Epithelial cell of proximal tubule (primary cell): ENCODE data around the gene POLE. TPM values are rescaled to one million over a fixed set of nuclear protein-coding genes. Genes with fewer than 3 reads are reported as not detected.

Source experiments
- DNase-seq: peaks from one replicate; pipeline ENCODE4 v3.0.0-alpha.2; 2011; ENCODE audit warnings: low read depth
- H3K4me3 ChIP-seq: 2 replicates; pipeline ENCODE4 v1.5.1; 2011; ENCODE audit warnings: low read depth, mild to moderate bottlenecking, low read length
- total RNA-seq: library from RNA; depleted of rRNA; stranded (reverse); fragments of >200 nt; gene quantifications from 2 replicates; pipeline ENCODE4 v1.2.3, GENCODE V29; 2015
- TF ChIP-seq, protein P1 (sequence below): conservative IDR thresholded peaks from 2 replicates; pipeline ENCODE4 v1.5.1; 2012; ENCODE audit warnings: low read depth, mild to moderate bottlenecking, low read length

The POLE gene
- total RNA-seq, 1 donor from 2014 or later, result 37.9 TPM

DNA sequence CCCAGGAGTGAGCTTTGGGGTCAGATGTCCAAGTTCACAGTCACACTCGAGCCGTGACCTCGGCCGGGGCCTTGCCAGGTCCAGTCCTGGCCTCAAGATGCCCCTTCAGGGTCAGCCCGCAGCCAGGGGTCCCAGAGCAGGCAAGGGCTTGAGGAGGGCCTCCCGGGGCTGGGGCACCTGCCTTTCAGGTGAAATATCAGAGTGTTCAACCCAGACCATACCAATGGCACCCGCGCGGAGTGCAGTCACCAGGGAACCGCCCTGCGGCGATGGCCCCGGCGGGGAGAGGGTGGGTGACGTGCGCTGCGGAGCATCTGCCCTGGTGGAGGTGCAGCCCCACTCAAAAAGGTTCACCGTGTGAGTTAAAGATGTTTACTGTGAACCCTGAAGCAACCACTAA lies 93.6 kb downstream of the POLE start:
- no peak overlapping the region for H3K4me3 ChIP-seq
- TF ChIP-seq, protein P1, sequence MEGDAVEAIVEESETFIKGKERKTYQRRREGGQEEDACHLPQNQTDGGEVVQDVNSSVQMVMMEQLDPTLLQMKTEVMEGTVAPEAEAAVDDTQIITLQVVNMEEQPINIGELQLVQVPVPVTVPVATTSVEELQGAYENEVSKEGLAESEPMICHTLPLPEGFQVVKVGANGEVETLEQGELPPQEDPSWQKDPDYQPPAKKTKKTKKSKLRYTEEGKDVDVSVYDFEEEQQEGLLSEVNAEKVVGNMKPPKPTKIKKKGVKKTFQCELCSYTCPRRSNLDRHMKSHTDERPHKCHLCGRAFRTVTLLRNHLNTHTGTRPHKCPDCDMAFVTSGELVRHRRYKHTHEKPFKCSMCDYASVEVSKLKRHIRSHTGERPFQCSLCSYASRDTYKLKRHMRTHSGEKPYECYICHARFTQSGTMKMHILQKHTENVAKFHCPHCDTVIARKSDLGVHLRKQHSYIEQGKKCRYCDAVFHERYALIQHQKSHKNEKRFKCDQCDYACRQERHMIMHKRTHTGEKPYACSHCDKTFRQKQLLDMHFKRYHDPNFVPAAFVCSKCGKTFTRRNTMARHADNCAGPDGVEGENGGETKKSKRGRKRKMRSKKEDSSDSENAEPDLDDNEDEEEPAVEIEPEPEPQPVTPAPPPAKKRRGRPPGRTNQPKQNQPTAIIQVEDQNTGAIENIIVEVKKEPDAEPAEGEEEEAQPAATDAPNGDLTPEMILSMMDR, result no peak
- no peak for DNase-seq

DNA sequence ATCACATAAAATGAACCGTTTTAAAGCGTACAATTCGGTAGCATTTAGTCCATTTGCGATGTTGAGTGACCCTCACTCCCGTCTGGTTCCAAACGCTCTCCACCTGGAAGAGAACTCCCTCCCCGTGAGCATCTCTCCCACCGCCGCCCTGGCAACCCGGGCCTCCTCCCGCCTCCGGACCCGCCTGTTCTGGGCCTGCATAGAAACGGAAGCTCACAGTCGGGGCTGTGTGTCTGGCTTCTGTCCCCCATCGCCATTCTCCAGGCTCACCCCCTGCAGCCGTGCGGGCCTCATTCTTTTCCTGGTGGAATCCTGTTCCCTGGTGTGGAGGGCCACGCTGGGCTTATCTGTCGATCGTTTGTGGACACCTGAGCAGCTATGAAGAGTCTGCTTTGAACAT lies 94.1 kb downstream of the POLE start:
- no peak overlapping the region for H3K4me3 ChIP-seq
- no peak for DNase-seq
- TF ChIP-seq, protein P1, result no peak

DNA sequence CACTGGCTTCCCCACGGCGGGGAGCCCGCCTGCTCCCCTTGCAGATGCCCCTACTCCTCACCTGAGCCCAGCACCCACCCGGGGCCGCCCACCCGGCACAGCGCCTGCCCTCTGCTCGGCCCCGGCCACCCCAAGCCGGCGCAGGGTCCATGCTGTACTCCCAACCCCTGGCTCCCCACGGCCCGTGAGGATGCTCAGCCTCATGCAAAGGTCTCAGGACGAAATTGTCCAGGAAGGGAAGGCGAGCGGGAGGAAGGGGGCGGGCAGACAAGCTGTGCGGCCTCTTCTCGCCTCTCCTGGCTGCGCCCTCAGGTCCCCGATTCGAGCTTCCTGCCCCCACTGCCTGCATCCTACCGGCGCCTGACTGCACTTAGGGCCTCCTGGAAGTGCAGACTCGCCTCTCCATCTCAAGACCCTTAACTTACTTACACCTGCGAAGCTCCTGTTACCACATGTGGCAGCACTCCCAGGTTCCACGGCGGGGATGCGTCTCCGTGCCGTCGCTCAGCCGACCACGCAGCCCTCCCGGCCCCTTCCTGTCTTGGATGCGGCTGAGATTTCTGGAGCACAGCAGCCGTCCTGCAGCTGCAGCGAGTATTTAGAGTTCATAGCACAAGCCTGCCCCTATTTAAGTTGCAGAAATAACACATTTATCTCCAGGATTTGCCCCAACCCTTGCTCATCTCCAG lies 94.7 kb downstream of the POLE start:
- TF ChIP-seq, protein P1, result no peak
- DNase-seq, result no peak
- H3K4me3 ChIP-seq, result no peak overlapping the region

DNA sequence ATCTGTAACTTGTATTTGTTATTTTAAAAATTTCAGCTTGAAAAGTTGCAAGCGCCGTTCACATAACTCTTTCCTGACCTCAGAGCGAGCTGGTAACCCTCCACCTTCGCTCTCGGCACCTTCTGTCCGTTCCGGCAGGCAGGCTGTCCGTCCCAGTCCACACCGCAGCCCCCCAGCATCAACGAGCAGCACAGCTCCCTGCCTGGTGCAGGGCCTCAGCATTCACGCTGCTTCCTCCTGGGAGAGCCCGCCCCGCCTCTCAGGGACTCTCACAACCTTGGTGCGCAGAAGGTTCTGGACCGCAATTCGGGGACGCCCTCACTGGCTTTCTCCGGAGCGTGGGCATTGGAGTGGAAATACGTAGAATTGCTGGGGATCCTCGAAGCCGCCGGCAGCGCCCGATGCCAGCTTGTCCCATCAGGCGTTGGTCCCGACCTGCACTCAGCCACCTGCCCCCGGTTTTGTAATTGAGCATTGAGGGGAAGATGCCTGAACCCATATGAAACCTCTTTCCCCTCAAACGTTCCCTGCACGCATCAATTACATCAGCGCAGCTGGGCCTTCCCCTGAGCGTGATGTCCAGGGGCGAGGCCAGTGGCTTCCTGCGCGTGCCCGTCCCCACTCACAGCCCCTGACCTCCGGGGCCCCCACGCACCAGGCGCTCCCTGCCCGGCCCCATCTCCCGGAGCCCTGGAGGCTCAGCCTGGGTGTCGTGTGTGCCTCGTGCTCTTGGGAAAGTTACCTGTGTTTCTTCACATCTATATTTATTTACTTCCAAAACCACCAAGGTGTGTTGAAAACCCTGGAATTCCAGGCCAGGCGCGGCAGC lies 95.8 kb downstream of the POLE start:
- no peak overlapping the region for H3K4me3 ChIP-seq
- TF ChIP-seq, protein P1, result no peak
- no peak for DNase-seq

DNA sequence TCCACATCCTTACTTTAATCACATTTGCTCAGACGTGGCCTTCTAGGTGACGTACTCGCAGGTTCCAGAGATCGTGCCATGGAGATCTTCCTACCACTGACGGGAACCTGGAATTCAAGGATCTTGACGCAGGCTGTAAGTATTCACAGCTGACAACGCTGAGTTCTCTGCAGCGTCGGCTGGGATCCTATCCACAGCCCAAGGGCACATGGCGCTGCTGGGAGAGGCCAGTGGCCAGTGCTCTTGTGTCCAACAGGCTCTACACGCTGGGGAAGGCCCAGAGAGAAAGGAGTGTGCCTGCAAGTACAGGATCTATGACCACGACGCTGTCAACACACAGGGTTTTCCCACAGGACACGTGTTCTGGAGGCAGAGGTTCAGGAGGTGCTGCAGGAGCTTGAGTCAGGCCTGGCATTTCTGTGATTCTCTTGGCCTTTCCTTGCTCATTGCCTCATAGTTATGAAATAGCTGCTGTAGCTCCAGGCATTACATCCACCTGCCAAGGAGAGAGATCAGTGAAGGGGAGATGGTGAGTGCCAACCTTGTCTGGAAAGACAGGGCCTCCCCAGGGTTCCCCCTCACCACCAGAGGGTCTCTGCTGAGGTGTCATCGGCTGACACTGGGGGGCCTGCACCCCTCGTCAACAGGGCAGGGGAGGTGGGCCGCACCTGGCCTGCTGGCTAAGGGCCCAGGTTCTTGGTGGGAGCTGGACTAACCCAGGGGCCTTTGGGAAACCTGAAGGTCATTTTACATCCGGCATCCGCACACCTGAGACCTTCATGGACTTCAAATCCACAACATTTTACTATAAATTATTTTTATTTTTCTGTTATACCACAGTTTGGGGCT lies 98.1 kb downstream of the POLE start:
- TF ChIP-seq, protein P1, result no peak
- DNase-seq, result no peak
- H3K4me3 ChIP-seq, result no peak overlapping the region

DNA sequence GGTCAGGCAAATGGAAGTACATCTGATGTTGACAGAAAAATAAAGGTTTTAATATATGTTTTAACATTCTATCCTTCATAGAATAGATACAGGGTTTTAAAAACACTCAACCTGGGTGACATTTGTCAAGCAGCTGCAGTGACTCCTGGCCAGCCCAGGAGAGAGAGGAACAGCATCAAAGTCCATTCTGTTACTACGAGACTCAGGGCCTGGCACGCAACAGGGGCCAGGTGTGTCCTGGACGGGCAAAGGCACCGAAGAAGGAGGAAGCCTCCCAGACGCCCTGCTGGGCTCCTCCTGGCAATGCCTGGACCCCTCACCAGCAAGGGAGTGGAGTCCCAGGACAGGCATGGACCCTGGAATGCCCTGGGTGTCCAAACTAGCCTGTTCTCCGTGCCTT lies 98.8 kb downstream of the POLE start:
- no peak overlapping the region for H3K4me3 ChIP-seq
- no peak for DNase-seq
- TF ChIP-seq, protein P1, result no peak
